H1 (cell line): ENCODE measurements around the gene ATP6V0A1.

Experiments
- ATF2 ChIP-seq: IDR thresholded peaks from 2 replicates; pipeline ENCODE4 v1.6.1; 2012; ENCODE audit warnings: low read length, inconsistent platforms
- CEBPB ChIP-seq: IDR thresholded peaks from 2 replicates; pipeline ENCODE4 v1.6.1; 2012; ENCODE audit warnings: low read depth, low read length
- CTCF ChIP-seq, 3 experiments: IDR thresholded peaks; 1 replicate in 2 of 3; 2 replicates in 1 of 3; pipeline versions ENCODE4 v1.5.1 to v1.6.1; 2011; ENCODE audit warnings: low read length in 3 of 3, mild to moderate bottlenecking in 3 of 3, inconsistent platforms in 2 of 3, low read depth in 1 of 3, moderate library complexity in 1 of 3; ENCODE audit not compliant: insufficient read depth in 1 of 3; ENCODE audit errors: control extremely low read depth in 1 of 3
- POLR2A ChIP-seq, 2 experiments: IDR thresholded peaks; 1 replicate in 1 of 2; 2 replicates in 1 of 2; pipeline ENCODE4 v1.6.1; 2011; ENCODE audit warnings: low read depth in 2 of 2, low read length in 2 of 2, mild to moderate bottlenecking in 2 of 2; ENCODE audit errors: control extremely low read depth in 1 of 2
- RAD21 ChIP-seq, 2 experiments: IDR thresholded peaks in 1 of 2; conservative IDR thresholded peaks in 1 of 2; 2 replicates each; pipeline ENCODE4 v1.6.1; 2011; ENCODE audit warnings: low read depth in 2 of 2, low read length in 2 of 2, improper control_type of control experiment in 1 of 2, inconsistent platforms in 1 of 2, mild to moderate bottlenecking in 1 of 2, moderate library complexity in 1 of 2
- RFX5 ChIP-seq: IDR thresholded peaks from 2 replicates; pipeline ENCODE4 v1.6.1; 2011; ENCODE audit warnings: low read depth, low read length, improper control_type of control experiment, borderline replicate concordance

GRCh38 chr17:42509841-42510240 lies 51.2 kb downstream of the ATP6V0A1 start:
- TF ChIP-seq RFX5 (no peak), CTCF (IDR thresholded peaks at IDR 0.05; ENCODE audit: control extremely low read depth in 1 of 3, insufficient read depth in 1 of 3, low read depth in 1 of 3, low read length in 3 of 3) (no peak), ATF2 (no peak), POLR2A (IDR thresholded peaks at IDR 0.05; ENCODE audit: control extremely low read depth in 1 of 2, low read depth in 2 of 2, low read length in 2 of 2) (no peak), CEBPB (no peak), RAD21 (IDR thresholded peaks at IDR 0.05 in 1 of 2, conservative IDR thresholded peaks at IDR 0.05 in 1 of 2; ENCODE audit: low read depth in 2 of 2, low read length in 2 of 2) (no peak)
